H1 (cell line): Measurements from ENCODE around the gene LLGL1. TPM values are rescaled to one million over a fixed set of nuclear protein-coding genes. Genes with fewer than 3 reads are reported as not detected.

Experiments used
- CTCF ChIA-PET: fragments of 300-600 bp; sonication (Branson Sonifier 250); formaldehyde crosslinking; loops from one replicate; lab custom pipeline; 2021; ENCODE audit not compliant: partially characterized antibody; lab: Charles Lee
- POLR2A ChIA-PET: fragments of 300-600 bp; sonication (Branson Sonifier 250); formaldehyde crosslinking; loops from one replicate; lab custom pipeline; 2021; ENCODE audit warnings: inconsistent platforms; ENCODE audit not compliant: partially characterized antibody; lab: Charles Lee
- DNase-seq, 2 experiments: peaks; one replicate each; pipeline versions ENCODE4 v3.0.0 to v3.0.0-alpha.2; 2010 to 2022; ENCODE audit warnings: low spot score in 2 of 2, low read depth in 1 of 2, mixed read lengths in 1 of 2
- FAIRE-seq: peaks from 2 replicates; lab custom pipeline; 2011; peaks lifted over from hg19 to GRCh38; lab: Jason Lieb, UNC
- H2AFZ ChIP-seq: 2 replicates; pipeline ENCODE4 v1.8.1; 2012; ENCODE audit warnings: low read length, inconsistent platforms
- H2AK5ac ChIP-seq: 2 replicates; pipeline ENCODE4 v1.6.1; 2013; ENCODE audit warnings: low read depth, low read length
- H2BK120ac ChIP-seq: replicated peaks from 2 replicates; pipeline ENCODE3; 2013; ENCODE audit warnings: low read depth, low read length, inconsistent platforms
- H2BK12ac ChIP-seq: 2 replicates; pipeline ENCODE4 v1.6.1; 2013; ENCODE audit warnings: low read depth, low read length
- H2BK15ac ChIP-seq: 2 replicates; pipeline ENCODE4 v1.6.1; 2013; ENCODE audit warnings: low read length
- H2BK20ac ChIP-seq: 2 replicates; pipeline ENCODE4 v1.6.1; 2013; ENCODE audit warnings: low read length
- H2BK5ac ChIP-seq: 2 replicates; pipeline ENCODE4 v1.6.1; 2013; ENCODE audit warnings: low read depth, low read length
- H3K14ac ChIP-seq: 2 replicates; pipeline ENCODE4 v1.6.1; 2013; ENCODE audit warnings: inconsistent platforms; ENCODE audit not compliant: insufficient read length
- H3K18ac ChIP-seq: 2 replicates; pipeline ENCODE4 v1.6.1; 2013; ENCODE audit warnings: low read length; ENCODE audit errors: extremely low read depth
- H3K23ac ChIP-seq: 2 replicates; pipeline ENCODE4 v1.6.1; 2013; ENCODE audit warnings: inconsistent platforms; ENCODE audit not compliant: insufficient read length
- H3K23me2 ChIP-seq: 2 replicates; pipeline ENCODE4 v1.6.1; 2013; ENCODE audit warnings: low read depth, low read length
- H3K27ac ChIP-seq: 2 replicates; pipeline ENCODE4 v1.6.1; 2011; ENCODE audit warnings: low read depth, low read length, inconsistent platforms
- H3K27me3 ChIP-seq, 4 experiments: replicated peaks in 1 of 4; 1 replicate in 1 of 4; 2 replicates in 3 of 4; pipeline versions ENCODE4 v1.6.1 to v1.8.1; 2011 to 2013; ENCODE audit warnings: low read length in 3 of 4, mild to moderate bottlenecking in 3 of 4, inconsistent platforms in 2 of 4, mixed read lengths in 2 of 4, moderate library complexity in 1 of 4; ENCODE audit not compliant: control insufficient read depth in 3 of 4, insufficient read depth in 3 of 4; ENCODE audit errors: extremely low read depth in 1 of 4
- H3K36me3 ChIP-seq, 4 experiments: 2 replicates each; pipeline versions ENCODE4 v1.6.1 to v1.8.1; 2011 to 2013; ENCODE audit warnings: mild to moderate bottlenecking in 4 of 4, low read length in 3 of 4, moderate library complexity in 2 of 4, control low read depth in 1 of 4, inconsistent platforms in 1 of 4; ENCODE audit not compliant: insufficient read depth in 4 of 4, control insufficient read depth in 2 of 4
- H3K4ac ChIP-seq: replicated peaks from 2 replicates; pipeline ENCODE3; 2013; ENCODE audit warnings: low read length, low read depth, mixed read lengths, inconsistent platforms; ENCODE audit not compliant: insufficient read length
- H3K4me1 ChIP-seq, 4 experiments: replicated peaks in 1 of 4; 1 replicate in 1 of 4; 2 replicates in 3 of 4; pipeline versions ENCODE4 v1.6.1 to v1.8.1; 2011 to 2013; ENCODE audit warnings: low read length in 3 of 4, inconsistent platforms in 2 of 4, mixed read lengths in 1 of 4; ENCODE audit not compliant: insufficient read depth in 4 of 4, control insufficient read depth in 3 of 4
- H3K4me2 ChIP-seq, 2 experiments: 2 replicates each; pipeline versions ENCODE4 v1.6.1 to v1.8.1; 2011 to 2013; ENCODE audit warnings: low read depth in 2 of 2, low read length in 2 of 2, control low read depth in 1 of 2, inconsistent platforms in 1 of 2, mild to moderate bottlenecking in 1 of 2; ENCODE audit not compliant: insufficient read depth in 1 of 2
- H3K4me3 ChIP-seq, 4 experiments: fragments of 200-600, 300-600 bp in 1 of 4; sonication (generic), shearing (Covaris generic), sonication (Bioruptor Twin) in 1 of 4; 2 replicates each; pipeline versions ENCODE4 v1.5.1 to v1.8.1; 2011 to 2016; ENCODE audit warnings: low read length in 4 of 4, low read depth in 3 of 4, control low read depth in 2 of 4, inconsistent platforms in 2 of 4, mild to moderate bottlenecking in 2 of 4, mixed read lengths in 1 of 4, moderate library complexity in 1 of 4; ENCODE audit not compliant: insufficient read depth in 2 of 4; ENCODE audit errors: extremely low read depth in 1 of 4
- H3K56ac ChIP-seq: replicated peaks from 2 replicates; pipeline ENCODE3; 2013; ENCODE audit warnings: low read depth, mild to moderate bottlenecking, mixed read lengths, low read length, inconsistent platforms; ENCODE audit not compliant: insufficient read length
- H3K79me1 ChIP-seq: 2 replicates; pipeline ENCODE4 v1.6.1; 2013; ENCODE audit warnings: low read depth, low read length, control low read depth
- H3K79me2 ChIP-seq, 2 experiments: 2 replicates each; pipeline versions ENCODE4 v1.6.1 to v1.8.1; 2012 to 2013; ENCODE audit warnings: low read length in 2 of 2, mild to moderate bottlenecking in 2 of 2, inconsistent platforms in 1 of 2; ENCODE audit not compliant: insufficient read depth in 2 of 2, control insufficient read depth in 1 of 2
- H3K9ac ChIP-seq, 4 experiments: replicated peaks in 1 of 4; 1 replicate in 1 of 4; 2 replicates in 3 of 4; pipeline versions ENCODE4 v1.6.1 to v1.8.1; 2011 to 2013; ENCODE audit warnings: low read depth in 3 of 4, low read length in 3 of 4, control low read depth in 2 of 4, mild to moderate bottlenecking in 2 of 4, moderate library complexity in 2 of 4, inconsistent platforms in 1 of 4; ENCODE audit errors: extremely low read depth in 1 of 4
- H3K9me3 ChIP-seq, 2 experiments: 2 replicates each; pipeline versions ENCODE4 v1.6.1 to v1.8.1; 2012 to 2013; ENCODE audit warnings: mild to moderate bottlenecking in 2 of 2, moderate library complexity in 2 of 2, control low read depth in 1 of 2, inconsistent platforms in 1 of 2, low read depth in 1 of 2, low read length in 1 of 2, mixed read lengths in 1 of 2; ENCODE audit not compliant: insufficient read depth in 2 of 2
- H4K20me1 ChIP-seq, 2 experiments: replicated peaks in 1 of 2; 2 replicates each; pipeline versions ENCODE3 to v1.8.1; 2011 to 2013; ENCODE audit warnings: inconsistent platforms in 2 of 2, low read length in 2 of 2, mild to moderate bottlenecking in 1 of 2; ENCODE audit not compliant: insufficient read depth in 2 of 2, control insufficient read depth in 1 of 2
- H4K5ac ChIP-seq: 2 replicates; pipeline ENCODE4 v1.6.1; 2013; ENCODE audit warnings: low read length, low read depth, mixed read lengths, inconsistent platforms; ENCODE audit not compliant: insufficient read length
- H4K8ac ChIP-seq: 2 replicates; pipeline ENCODE4 v1.8.0; 2013; ENCODE audit warnings: mild to moderate bottlenecking, moderate library complexity, low read length, inconsistent platforms; ENCODE audit not compliant: insufficient read depth; ENCODE audit errors: extremely low read depth
- H4K91ac ChIP-seq: replicated peaks from 2 replicates; pipeline ENCODE3; 2013; ENCODE audit warnings: low read length, mixed read lengths, inconsistent platforms; ENCODE audit not compliant: insufficient read length
- BCL11A ChIP-seq, 2 experiments: IDR thresholded peaks; one replicate each; pipeline ENCODE4 v1.6.1; 2011; ENCODE audit warnings: low read depth in 2 of 2, low read length in 2 of 2, mild to moderate bottlenecking in 2 of 2
- BRCA1 ChIP-seq: IDR thresholded peaks from 2 replicates; pipeline ENCODE4 v1.6.1; 2012; ENCODE audit warnings: low read depth, low read length, improper control_type of control experiment
- CTBP2 ChIP-seq: IDR thresholded peaks from 2 replicates; pipeline ENCODE4 v1.7.0; 2011; ENCODE audit warnings: borderline replicate concordance, mild to moderate bottlenecking, moderate library complexity, mixed read lengths, low read length; ENCODE audit not compliant: insufficient read depth, insufficient read length
- HDAC6 ChIP-seq: IDR thresholded peaks from one replicate; pipeline ENCODE4 v1.7.1; 2012; ENCODE audit warnings: low read depth, mild to moderate bottlenecking, inconsistent platforms, low read length, moderate library complexity
- MAFK ChIP-seq: IDR thresholded peaks from 2 replicates; pipeline ENCODE4 v1.6.1; 2012; ENCODE audit warnings: low read depth, mild to moderate bottlenecking, improper control_type of control experiment, low read length
- POLR2AphosphoS5 ChIP-seq: IDR thresholded peaks from 2 replicates; pipeline ENCODE4 v1.6.1; 2011; ENCODE audit warnings: low read depth, low read length
- POU5F1 ChIP-seq: IDR thresholded peaks from 2 replicates; pipeline ENCODE4 v1.6.1; 2011; ENCODE audit warnings: low read depth, mild to moderate bottlenecking, low read length, moderate library complexity
- SAP30 ChIP-seq: fragments of 300-600 bp; sonication (generic); IDR thresholded peaks from 2 replicates; pipeline ENCODE4 v1.7.1; 2012; ENCODE audit warnings: low read length, moderate library complexity, mild to moderate bottlenecking, inconsistent platforms; ENCODE audit not compliant: insufficient read depth, insufficient replicate concordance
- SP1 ChIP-seq: IDR thresholded peaks from 2 replicates; pipeline ENCODE4 v1.6.1; 2011; ENCODE audit warnings: low read depth, low read length
- WGBS, 2 experiments: shearing (Covaris generic) in 1 of 2; methylation state at CpG; one replicate each; pipeline versions ENCODE4 v1.1.6 to v1.1.7; 2013 to 2015; ENCODE audit warnings: low lambda C conversion rate in 2 of 2, mixed read lengths in 2 of 2, inconsistent platforms in 1 of 2, low coverage in 1 of 2, missing lambda C conversion rate in 1 of 2; ENCODE audit not compliant: insufficient replicate concordance in 2 of 2, insufficient coverage in 1 of 2, insufficient read length in 1 of 2; ENCODE audit errors: extremely low coverage in 1 of 2, missing lambda C conversion rate in 1 of 2; 5-methylcytosine and 5-hydroxymethylcytosine counted together
- polyA plus RNA-seq, 7 experiments: library from polyadenylated mRNA; depleted of rRNA in 3 of 7; stranded (reverse) in 5 of 7; unstranded in 2 of 7; fragments of >200 nt in 5 of 7; fragments of 200-250 nt in 2 of 7; gene quantifications; 1 replicate in 5 of 7; 2 replicates in 1 of 7; 4 replicates in 1 of 7; pipeline versions ENCODE4 v1.2.1 to v1.2.3, GENCODE V29; 2011 to 2013; ENCODE audit warnings: missing spikeins in 2 of 7, mixed read lengths in 2 of 7
- total RNA-seq: library from RNA; stranded (reverse); fragmentation: NEBNext Ultra II Directional; extraction: Animal tissue kit (Norgen Biotek cat#: 25700); gene quantifications from 2 replicates; pipeline ENCODE4 v1.2.1, GENCODE V29; 2021
- TF ChIP-seq, protein P1 (sequence below), 3 experiments: IDR thresholded peaks; 1 replicate in 2 of 3; 2 replicates in 1 of 3; pipeline versions ENCODE4 v1.5.1 to v1.6.1; 2011; ENCODE audit warnings: low read length in 3 of 3, mild to moderate bottlenecking in 3 of 3, inconsistent platforms in 2 of 3, low read depth in 1 of 3, moderate library complexity in 1 of 3; ENCODE audit not compliant: insufficient read depth in 1 of 3; ENCODE audit errors: control extremely low read depth in 1 of 3
- TF ChIP-seq, protein P2 (sequence below): IDR thresholded peaks from 2 replicates; pipeline ENCODE4 v1.6.1; 2012; ENCODE audit warnings: inconsistent platforms

LLGL1 gene
- total and polyA plus RNA-seq, 2 of the 8 experiments (the other 6 are each of a cell fraction or from before 2014, with no cell fraction given): 71.3 to 107 TPM

DNA sequence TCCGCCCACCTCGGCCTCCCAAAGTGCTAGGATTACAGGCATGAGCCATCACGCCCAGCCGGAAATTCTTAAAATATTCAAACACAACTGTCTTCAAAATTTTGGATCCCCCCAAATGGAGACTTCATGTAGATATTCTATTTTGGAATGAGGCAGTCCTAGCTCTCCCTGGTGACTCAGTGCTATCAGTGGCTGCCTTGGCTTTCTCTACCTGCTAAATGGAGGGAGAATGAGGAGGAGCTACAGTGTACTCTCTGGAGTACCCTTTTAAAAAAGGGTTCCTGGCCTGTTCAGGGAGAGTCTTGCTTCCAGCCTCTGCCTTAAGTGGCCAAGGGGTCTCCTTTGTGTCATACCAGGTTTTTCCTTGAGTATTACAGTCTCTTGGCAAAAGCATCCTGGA is 31.0 kb upstream of the LLGL1 start:
- H4K91ac ChIP-seq: no peak overlapping the region
- POLR2A ChIA-PET: interaction anchor here (4.8 kb wide), 1 partner anchor 11 kb away, joined by 20 read pairs; the partner anchor contains the start of gene ALKBH5
- TF ChIP-seq MAFK (no peak), CTBP2 (no peak), SAP30 (no peak), SP1 (no peak), POU5F1 (no peak), BRCA1 (no peak), POLR2AphosphoS5 (no peak), BCL11A (IDR thresholded peaks at IDR 0.05; ENCODE audit: low read depth in 2 of 2, low read length in 2 of 2) (no peak), HDAC6 (no peak)
- TF ChIP-seq, protein P1, sequence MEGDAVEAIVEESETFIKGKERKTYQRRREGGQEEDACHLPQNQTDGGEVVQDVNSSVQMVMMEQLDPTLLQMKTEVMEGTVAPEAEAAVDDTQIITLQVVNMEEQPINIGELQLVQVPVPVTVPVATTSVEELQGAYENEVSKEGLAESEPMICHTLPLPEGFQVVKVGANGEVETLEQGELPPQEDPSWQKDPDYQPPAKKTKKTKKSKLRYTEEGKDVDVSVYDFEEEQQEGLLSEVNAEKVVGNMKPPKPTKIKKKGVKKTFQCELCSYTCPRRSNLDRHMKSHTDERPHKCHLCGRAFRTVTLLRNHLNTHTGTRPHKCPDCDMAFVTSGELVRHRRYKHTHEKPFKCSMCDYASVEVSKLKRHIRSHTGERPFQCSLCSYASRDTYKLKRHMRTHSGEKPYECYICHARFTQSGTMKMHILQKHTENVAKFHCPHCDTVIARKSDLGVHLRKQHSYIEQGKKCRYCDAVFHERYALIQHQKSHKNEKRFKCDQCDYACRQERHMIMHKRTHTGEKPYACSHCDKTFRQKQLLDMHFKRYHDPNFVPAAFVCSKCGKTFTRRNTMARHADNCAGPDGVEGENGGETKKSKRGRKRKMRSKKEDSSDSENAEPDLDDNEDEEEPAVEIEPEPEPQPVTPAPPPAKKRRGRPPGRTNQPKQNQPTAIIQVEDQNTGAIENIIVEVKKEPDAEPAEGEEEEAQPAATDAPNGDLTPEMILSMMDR (IDR thresholded peaks at IDR 0.05; ENCODE audit: control extremely low read depth in 1 of 3, insufficient read depth in 1 of 3, low read depth in 1 of 3, low read length in 3 of 3): no peak
- TF ChIP-seq, protein P2, sequence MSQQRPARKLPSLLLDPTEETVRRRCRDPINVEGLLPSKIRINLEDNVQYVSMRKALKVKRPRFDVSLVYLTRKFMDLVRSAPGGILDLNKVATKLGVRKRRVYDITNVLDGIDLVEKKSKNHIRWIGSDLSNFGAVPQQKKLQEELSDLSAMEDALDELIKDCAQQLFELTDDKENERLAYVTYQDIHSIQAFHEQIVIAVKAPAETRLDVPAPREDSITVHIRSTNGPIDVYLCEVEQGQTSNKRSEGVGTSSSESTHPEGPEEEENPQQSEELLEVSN: no peak

More for the DNA sequence above, 31.0 kb upstream of the LLGL1 start:
- H3K4ac ChIP-seq: no peak overlapping the region
- H3K36me3 ChIP-seq: peaks cover 11 to 39% (median 30%) of the 10 kb centered on the region in 4 experiments; a peak in 7 of 8 replicates
- H3K4me2 ChIP-seq: no peak overlapping the region
- H3K27me3 ChIP-seq: no peaks in the 10 kb centered on the region
- peaks cover 30 to 31% of the 10 kb centered on the region in 2 experiments for H4K20me1 ChIP-seq
- WGBS, 2 experiments: 92% methylated on average over 4 of the region's 4 CpGs; no CpG with 5 or more reads in 1 of the 2 experiments
- no peak overlapping the region for H2BK5ac ChIP-seq
- H3K14ac ChIP-seq: no peak overlapping the region
- H3K27ac ChIP-seq: no peak overlapping the region
- no peak overlapping the region for H4K5ac ChIP-seq
- H2BK12ac ChIP-seq: no peak overlapping the region
- H3K9me3 ChIP-seq: no peaks in the 10 kb centered on the region
- DNase-seq: no peak
- H3K4me1 ChIP-seq: no peaks in the 10 kb centered on the region
- H3K9ac ChIP-seq: no peak overlapping the region
- H2BK15ac ChIP-seq: no peak overlapping the region
- H3K18ac ChIP-seq: no peak overlapping the region
- FAIRE-seq: no peak
- no peaks in the 10 kb centered on the region for H3K23me2 ChIP-seq
- H2AFZ ChIP-seq: no peak overlapping the region
- peaks cover 15 to 82% of the 10 kb centered on the region in 2 experiments; a peak in 3 of 4 replicates for H3K79me2 ChIP-seq
- H4K8ac ChIP-seq: no peak overlapping the region
- H2BK20ac ChIP-seq: no peak overlapping the region
- CTCF ChIA-PET: interaction anchor here (1.1 to 11.2 kb wide), 5 partner anchors 7 to 52 kb away, joined by 3 to 122 read pairs (median 41); no protein-coding TSS in a partner anchor
- H3K4me3 ChIP-seq: no peak overlapping the region
- H3K56ac ChIP-seq: no peak overlapping the region
- H2BK120ac ChIP-seq: no peak overlapping the region
- H3K23ac ChIP-seq: no peak overlapping the region
- H3K79me1 ChIP-seq: peaks cover 29% of the 10 kb centered on the region
- no peak overlapping the region for H2AK5ac ChIP-seq
